HepG2 (cell line): ENCODE results near the gene CTCF. TPM values are rescaled to one million over a fixed set of nuclear protein-coding genes. Genes with fewer than 3 reads are reported as not detected.

Experiments used
- DPF2 ChIP-seq: sonication (generic); formaldehyde crosslinking; IDR thresholded peaks from 2 replicates; pipeline ENCODE4 v1.4.0; 2020; ENCODE audit warnings: mild to moderate bottlenecking, low read depth, missing genetic modification reagents, borderline replicate concordance
- EEA1 ChIP-seq: sonication (generic); formaldehyde crosslinking; IDR thresholded peaks from 2 replicates; pipeline ENCODE4 v1.5.1; 2020; ENCODE audit warnings: mild to moderate bottlenecking, missing genetic modification reagents, borderline replicate concordance
- MZF1 ChIP-seq: sonication (generic); formaldehyde crosslinking; IDR thresholded peaks from 2 replicates; pipeline ENCODE4 v1.8.1; 2023; ENCODE audit warnings: mild to moderate bottlenecking, missing genetic modification reagents, borderline replicate concordance
- PAWR ChIP-seq: sonication (generic); formaldehyde crosslinking; IDR thresholded peaks from 2 replicates; pipeline ENCODE4 v1.4.0; 2020; ENCODE audit warnings: missing genetic modification reagents, mild to moderate bottlenecking, borderline replicate concordance
- RXRB ChIP-seq: IDR thresholded peaks from 2 replicates; pipeline ENCODE4 v1.6.1; 2016; ENCODE audit warnings: borderline replicate concordance, missing genetic modification reagents, missing compliant biosample characterization
- SRSF9 ChIP-seq: fragments of 200-400 bp; formaldehyde crosslinking; IDR thresholded peaks from 2 replicates; pipeline ENCODE4 v1.6.1; 2018; ENCODE audit warnings: borderline replicate concordance, mild to moderate bottlenecking, low read depth, low read length; ENCODE audit not compliant: insufficient read depth, poor library complexity, severe bottlenecking
- ZNF44 ChIP-seq: sonication (generic); formaldehyde crosslinking; IDR thresholded peaks from 2 replicates; pipeline ENCODE4 v1.5.1; 2020; ENCODE audit warnings: mild to moderate bottlenecking, missing genetic modification reagents
- polyA plus RNA-seq, 8 experiments: library from polyadenylated mRNA; depleted of rRNA in 3 of 8; stranded (reverse) in 7 of 8; unstranded in 1 of 8; fragments of >200 nt; fragmentation: Illumina TruSeq in 4 of 8; extraction: Trizol in 4 of 8; gene quantifications; 2 replicates each; pipeline versions ENCODE4 v1.2.1 to v1.2.3, GENCODE V29; 2011 to 2016; ENCODE audit warnings: low read depth in 4 of 8, missing spikeins in 1 of 8, mixed read lengths in 1 of 8; ENCODE audit not compliant: insufficient read depth in 1 of 8
- total RNA-seq, 5 experiments: library from RNA; depleted of rRNA; stranded (reverse); fragments of >200 nt; fragmentation: Illumina TruSeq; extraction: Trizol; gene quantifications; 2 replicates each; pipeline ENCODE4 v1.2.3, GENCODE V29; 2016; ENCODE audit warnings: low read depth in 1 of 5
- TF ChIP-seq, protein P1 (sequence below), 2 experiments: fragments of 450-650 bp in 1 of 2; sonication (generic) in 1 of 2; formaldehyde crosslinking in 1 of 2; IDR thresholded peaks; 2 replicates each; pipeline versions ENCODE4 v1.6.1 to v1.8.0; 2016 to 2022; ENCODE audit warnings: antibody characterized with exemption in 1 of 2, mild to moderate bottlenecking in 1 of 2, missing genetic modification reagents in 1 of 2
- TF ChIP-seq, protein P2 (sequence below): sonication (generic); formaldehyde crosslinking; IDR thresholded peaks from 2 replicates; pipeline ENCODE4 v1.5.0; 2020; ENCODE audit warnings: mild to moderate bottlenecking, missing genetic modification reagents, moderate library complexity
- TF ChIP-seq, protein P3 (sequence below): sonication (generic); formaldehyde crosslinking; IDR thresholded peaks from 2 replicates; pipeline ENCODE4 v1.5.1; 2020; ENCODE audit warnings: mild to moderate bottlenecking, missing genetic modification reagents, moderate library complexity

The CTCF gene
- total and polyA plus RNA-seq, 2 of the 13 experiments (the other 11 are each of a cell fraction or from before 2014, with no cell fraction given) = 19.5 to 37.5 TPM

DNA sequence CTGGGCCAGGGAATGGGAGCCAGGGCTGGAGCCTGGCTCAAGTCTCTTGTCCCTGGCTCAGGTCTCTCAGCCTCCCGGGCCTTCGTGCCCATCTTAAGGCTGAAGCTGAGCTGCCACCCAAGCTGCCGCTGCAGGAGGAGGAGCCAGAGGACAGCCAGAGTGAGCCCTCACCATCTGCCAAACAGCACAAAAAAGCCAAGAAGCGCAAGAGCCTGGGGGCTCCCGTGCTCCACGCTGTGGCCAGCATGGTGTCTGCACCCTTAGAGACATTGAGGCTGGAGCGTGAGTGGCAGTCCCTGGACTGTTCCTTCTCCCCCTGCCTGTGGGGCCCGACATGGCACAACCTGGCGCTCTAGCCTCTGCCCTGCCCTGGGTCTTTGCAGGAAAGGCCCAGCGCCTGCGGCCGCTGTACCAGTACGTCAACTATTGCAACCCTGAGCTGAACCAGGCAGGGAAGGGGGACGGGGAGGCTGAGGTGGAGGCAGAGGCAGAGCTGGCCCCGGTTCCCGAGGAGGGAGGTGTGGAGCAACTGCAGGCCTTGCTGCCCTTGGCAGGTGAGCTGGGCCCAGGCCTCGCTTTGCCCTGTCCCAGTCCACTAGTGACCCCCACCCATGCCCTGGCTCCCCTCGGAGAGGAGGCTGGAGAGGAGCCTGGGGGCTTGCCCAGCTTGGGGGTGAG is 105.6 kb downstream of the CTCF start (continued):
- TF ChIP-seq, protein P1, sequence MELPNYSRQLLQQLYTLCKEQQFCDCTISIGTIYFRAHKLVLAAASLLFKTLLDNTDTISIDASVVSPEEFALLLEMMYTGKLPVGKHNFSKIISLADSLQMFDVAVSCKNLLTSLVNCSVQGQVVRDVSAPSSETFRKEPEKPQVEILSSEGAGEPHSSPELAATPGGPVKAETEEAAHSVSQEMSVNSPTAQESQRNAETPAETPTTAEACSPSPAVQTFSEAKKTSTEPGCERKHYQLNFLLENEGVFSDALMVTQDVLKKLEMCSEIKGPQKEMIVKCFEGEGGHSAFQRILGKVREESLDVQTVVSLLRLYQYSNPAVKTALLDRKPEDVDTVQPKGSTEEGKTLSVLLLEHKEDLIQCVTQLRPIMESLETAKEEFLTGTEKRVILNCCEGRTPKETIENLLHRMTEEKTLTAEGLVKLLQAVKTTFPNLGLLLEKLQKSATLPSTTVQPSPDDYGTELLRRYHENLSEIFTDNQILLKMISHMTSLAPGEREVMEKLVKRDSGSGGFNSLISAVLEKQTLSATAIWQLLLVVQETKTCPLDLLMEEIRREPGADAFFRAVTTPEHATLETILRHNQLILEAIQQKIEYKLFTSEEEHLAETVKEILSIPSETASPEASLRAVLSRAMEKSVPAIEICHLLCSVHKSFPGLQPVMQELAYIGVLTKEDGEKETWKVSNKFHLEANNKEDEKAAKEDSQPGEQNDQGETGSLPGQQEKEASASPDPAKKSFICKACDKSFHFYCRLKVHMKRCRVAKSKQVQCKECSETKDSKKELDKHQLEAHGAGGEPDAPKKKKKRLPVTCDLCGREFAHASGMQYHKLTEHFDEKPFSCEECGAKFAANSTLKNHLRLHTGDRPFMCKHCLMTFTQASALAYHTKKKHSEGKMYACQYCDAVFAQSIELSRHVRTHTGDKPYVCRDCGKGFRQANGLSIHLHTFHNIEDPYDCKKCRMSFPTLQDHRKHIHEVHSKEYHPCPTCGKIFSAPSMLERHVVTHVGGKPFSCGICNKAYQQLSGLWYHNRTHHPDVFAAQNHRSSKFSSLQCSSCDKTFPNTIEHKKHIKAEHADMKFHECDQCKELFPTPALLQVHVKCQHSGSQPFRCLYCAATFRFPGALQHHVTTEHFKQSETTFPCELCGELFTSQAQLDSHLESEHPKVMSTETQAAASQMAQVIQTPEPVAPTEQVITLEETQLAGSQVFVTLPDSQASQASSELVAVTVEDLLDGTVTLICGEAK (IDR thresholded peaks at IDR 0.05) = no peak
- TF ChIP-seq, protein P1 (CRISPR knock-in tag; IDR thresholded peaks at IDR 0.05) = no peak
- TF ChIP-seq SRSF9 = no peak
- TF ChIP-seq, protein P2, sequence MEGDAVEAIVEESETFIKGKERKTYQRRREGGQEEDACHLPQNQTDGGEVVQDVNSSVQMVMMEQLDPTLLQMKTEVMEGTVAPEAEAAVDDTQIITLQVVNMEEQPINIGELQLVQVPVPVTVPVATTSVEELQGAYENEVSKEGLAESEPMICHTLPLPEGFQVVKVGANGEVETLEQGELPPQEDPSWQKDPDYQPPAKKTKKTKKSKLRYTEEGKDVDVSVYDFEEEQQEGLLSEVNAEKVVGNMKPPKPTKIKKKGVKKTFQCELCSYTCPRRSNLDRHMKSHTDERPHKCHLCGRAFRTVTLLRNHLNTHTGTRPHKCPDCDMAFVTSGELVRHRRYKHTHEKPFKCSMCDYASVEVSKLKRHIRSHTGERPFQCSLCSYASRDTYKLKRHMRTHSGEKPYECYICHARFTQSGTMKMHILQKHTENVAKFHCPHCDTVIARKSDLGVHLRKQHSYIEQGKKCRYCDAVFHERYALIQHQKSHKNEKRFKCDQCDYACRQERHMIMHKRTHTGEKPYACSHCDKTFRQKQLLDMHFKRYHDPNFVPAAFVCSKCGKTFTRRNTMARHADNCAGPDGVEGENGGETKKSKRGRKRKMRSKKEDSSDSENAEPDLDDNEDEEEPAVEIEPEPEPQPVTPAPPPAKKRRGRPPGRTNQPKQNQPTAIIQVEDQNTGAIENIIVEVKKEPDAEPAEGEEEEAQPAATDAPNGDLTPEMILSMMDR (CRISPR knock-in tag) = peak; percentile 99
- TF ChIP-seq PAWR (CRISPR knock-in tag) = no peak
- peak; percentile 43; the same call in 1 of the 2 replicates for TF ChIP-seq DPF2
- peak; percentile 36; the same call in 1 of the 2 replicates for TF ChIP-seq RXRB (CRISPR knock-in tag)
- TF ChIP-seq, protein P3, sequence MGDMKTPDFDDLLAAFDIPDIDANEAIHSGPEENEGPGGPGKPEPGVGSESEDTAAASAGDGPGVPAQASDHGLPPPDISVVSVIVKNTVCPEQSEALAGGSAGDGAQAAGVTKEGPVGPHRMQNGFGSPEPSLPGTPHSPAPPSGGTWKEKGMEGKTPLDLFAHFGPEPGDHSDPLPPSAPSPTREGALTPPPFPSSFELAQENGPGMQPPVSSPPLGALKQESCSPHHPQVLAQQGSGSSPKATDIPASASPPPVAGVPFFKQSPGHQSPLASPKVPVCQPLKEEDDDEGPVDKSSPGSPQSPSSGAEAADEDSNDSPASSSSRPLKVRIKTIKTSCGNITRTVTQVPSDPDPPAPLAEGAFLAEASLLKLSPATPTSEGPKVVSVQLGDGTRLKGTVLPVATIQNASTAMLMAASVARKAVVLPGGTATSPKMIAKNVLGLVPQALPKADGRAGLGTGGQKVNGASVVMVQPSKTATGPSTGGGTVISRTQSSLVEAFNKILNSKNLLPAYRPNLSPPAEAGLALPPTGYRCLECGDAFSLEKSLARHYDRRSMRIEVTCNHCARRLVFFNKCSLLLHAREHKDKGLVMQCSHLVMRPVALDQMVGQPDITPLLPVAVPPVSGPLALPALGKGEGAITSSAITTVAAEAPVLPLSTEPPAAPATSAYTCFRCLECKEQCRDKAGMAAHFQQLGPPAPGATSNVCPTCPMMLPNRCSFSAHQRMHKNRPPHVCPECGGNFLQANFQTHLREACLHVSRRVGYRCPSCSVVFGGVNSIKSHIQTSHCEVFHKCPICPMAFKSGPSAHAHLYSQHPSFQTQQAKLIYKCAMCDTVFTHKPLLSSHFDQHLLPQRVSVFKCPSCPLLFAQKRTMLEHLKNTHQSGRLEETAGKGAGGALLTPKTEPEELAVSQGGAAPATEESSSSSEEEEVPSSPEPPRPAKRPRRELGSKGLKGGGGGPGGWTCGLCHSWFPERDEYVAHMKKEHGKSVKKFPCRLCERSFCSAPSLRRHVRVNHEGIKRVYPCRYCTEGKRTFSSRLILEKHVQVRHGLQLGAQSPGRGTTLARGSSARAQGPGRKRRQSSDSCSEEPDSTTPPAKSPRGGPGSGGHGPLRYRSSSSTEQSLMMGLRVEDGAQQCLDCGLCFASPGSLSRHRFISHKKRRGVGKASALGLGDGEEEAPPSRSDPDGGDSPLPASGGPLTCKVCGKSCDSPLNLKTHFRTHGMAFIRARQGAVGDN (CRISPR knock-in tag) = peak; percentile 88
- 0 out of 2 replicates have a peak, but pooled peaks have one; percentile 40 for TF ChIP-seq ZNF44 (CRISPR knock-in tag)
- 0 out of 2 replicates have a peak, but pooled peaks have one; percentile 68 for TF ChIP-seq EEA1
- TF ChIP-seq MZF1 (CRISPR knock-in tag) = 0 out of 2 replicates have a peak, but pooled peaks have one; percentile 49
